Smooth muscle cell of the brain vasculature (primary cell): Measurements from ENCODE around the gene VPS29.
"Not testable (repeated sequence)": the region's sequence is repeated elsewhere in the genome, so short reads cannot be mapped to it uniquely, and the experiment has no call there.

Source experiments
- DNase-seq: peaks from one replicate; pipeline ENCODE4 v3.0.0-alpha.2; 2012; ENCODE audit warnings: low read depth, low spot score

VPS29 gene

DNA sequence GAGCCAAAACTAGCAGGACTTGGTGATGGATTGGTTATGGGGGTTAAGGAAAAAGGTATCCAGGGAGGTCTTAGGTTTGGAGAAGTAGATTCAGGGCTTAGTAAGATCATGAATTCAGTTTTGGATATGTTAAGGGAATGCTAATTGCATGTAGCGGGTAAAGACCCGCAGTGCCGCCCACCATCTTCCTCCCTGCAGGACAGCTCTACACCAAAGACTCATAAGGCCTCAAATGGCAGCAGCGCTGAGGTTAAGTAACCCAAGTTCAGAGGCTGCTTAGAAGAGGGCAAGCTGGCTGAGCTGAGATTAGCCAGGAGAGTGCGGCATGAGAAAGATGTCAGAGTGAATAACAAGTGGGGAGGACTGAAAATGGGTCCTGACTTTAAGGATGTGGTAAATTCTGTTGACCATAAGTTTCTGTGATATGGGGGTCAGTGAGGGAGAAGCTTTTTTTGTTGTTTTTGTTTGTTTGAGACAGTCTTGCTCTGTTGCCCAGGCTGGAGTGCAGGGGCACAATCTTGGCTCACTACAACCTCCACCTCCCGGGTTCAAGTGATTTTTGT lies 26.4 kb upstream of the VPS29 start:
- no peak for DNase-seq

- not testable (repeated sequence) for DNase-seq
These were observed 19.2 kb upstream of the VPS29 start for GRCh38 chr12:110520876-110521712.

DNA sequence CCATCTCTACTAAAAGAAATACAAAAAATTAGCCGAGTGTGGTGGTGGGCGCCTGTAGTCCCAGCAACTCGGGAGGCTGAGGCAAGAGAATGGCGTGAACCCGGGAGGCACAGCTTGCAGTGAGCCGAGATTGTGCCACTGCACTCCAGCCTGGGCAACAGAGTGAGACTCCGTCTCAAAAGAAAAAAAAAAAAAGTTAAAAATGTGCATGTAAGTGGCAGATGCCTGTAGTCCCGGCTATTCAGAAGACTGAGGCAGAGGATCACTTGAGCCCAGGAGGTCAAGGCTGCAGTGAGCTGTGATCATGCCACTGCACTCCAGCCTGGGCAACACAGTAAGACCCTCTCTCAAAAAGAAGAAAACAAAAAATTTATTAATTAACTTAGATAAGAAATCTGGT lies 16.1 kb upstream of the VPS29 start:
- not testable (repeated sequence) for DNase-seq

- no peak for DNase-seq
These were observed 15.1 kb upstream of the VPS29 start for GRCh38 chr12:110516995-110517394.

- no peak for DNase-seq
These were observed 12.5 kb upstream of the VPS29 start for GRCh38 chr12:110514363-110514762.

DNA sequence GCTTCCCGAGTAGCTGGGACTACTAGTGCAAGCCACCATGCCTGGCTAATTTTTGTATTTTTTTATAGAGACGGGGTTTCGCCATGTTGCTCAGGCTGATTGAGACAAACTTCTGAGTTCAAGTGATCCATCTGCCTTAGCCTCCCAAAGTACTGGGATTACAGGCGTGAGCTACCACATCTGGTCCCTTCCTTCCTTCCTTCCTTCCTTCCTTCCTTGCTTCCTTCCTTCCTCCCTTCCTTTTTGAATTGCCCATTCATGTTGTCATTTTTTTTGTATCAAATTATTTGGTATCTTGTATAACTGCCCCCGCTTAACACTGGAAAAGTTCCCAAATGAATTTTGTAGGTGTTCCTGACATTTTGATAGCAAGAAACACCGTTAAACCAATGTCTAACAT lies 11.9 kb upstream of the VPS29 start:
- no peak for DNase-seq

DNA sequence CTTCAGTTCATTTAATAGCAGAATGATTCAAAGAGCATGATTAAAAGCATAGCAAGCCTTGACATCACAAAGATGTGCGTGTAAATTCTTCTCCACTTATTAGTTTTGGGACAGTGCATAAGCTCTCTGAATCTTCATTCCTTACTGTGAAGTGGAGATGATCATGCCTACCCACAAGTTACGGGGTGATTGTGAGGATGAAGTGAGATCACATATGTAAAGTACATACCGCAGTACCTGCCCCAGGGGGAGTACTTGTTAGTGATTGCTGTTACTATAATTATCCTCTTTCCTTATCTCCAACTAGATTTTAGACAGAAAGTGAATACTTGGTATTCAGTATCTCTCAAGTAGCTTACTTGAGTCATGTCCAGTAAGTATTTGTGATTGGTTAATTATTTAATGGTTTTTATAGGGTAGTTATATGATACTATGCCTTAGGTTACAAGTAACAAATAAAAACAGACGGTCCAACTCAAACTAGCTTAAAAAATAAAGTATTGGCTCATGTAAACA lies 6.2 kb upstream of the VPS29 start:
- DNase-seq = no peak

DNA sequence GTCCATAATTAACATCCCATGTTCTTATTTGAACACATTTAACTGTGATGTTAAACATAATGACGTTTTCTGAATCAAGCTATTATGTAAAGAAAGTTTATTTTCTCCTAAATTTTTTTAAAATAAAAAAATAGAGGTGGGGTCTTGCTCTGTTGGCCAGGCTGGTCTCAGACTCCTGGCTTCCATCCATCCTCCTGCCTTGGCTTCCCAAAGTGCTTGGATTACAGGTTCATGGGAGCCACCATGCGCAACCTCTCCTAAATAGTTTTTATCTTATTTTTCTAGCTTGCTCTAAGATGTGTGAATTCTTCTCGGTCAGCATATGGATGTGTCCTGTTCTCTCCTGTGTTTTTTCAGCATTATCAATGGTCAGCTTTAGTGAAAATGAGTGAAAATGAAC lies 3.4 kb upstream of the VPS29 start:
- DNase-seq = no peak

GRCh38 chr12:110503432-110503831 lies 1.5 kb upstream of the VPS29 start:
- DNase-seq = no peak

DNA sequence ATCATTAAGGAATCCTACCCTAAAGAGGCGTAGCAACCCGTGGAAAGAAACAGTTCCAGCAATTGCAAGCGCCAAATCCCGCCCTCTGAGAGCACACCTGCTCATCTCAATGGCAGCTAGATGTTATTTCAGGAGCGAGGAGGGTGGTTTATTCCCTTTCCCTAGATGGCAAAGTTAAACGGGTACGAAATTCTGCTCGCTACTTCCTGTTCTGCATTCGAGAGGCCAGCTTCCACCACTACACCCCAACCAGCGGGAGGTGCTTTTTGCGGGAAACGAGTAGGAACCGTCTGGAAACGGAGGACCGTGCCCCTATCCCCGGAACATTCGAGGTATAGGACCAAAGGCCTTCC lies 536 bp downstream of the VPS29 start:
- DNase-seq = no peak

GRCh38 chr12:110498984-110499706 lies 2.8 kb downstream of the VPS29 start:
- no peak for DNase-seq

DNA sequence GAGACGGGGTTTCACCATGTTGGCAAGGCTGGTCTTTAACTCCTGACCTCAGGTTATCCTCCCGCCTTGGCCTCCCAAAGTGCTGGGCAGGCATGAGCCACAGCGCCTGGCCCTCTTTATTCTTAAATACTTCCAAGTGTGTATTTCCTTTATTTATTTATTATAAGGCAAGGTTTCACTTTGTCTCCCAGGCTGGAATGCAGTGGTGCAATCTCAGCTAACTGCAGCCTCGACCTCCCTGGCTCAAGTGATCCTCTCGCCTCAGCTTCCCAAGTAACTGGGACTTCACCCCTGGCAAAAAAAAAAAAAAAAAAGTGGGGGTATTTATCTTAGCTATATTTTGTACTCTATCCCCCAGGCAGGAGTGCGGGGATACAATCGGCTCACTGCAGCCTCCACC lies 26.5 kb downstream of the VPS29 start:
- no peak for DNase-seq

DNA sequence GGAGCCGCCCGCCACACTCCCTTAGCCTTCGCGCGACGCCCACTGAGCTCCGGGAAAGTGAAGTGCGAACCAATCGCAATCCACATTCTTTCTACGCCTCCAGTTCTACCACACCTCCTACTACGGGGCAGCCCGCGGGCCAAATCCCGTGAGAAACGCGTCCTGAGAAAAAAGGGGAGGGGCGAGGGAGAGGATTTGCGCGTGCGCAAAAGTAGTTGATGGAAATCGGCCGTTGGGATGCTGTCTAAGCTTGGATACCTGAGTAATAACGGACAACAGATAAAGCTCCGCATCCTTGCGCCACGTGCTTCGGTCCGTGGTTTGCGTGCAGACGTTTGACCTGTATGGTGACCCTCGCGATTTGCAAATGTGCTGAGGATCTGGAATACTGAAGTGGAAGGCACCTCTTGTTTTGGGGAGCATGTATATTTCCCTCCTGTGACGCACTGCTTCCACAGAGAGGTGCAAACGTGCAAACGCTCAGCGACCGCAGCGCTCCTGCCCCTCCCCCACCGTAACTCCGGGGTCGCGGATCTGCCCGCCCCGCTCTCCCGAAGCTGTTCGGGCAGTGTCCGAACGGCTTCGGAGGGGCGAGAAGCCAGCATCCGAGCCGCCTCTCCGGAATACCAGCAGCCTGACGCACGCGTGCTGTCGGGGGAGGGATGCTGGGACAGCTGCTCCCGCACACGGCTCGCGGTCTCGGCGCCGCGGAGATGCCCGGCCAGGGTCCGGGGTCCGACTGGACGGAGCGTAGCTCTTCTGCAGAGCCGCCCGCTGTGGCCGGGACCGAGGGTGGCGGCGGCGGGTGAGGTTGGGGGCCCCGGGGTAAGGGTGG lies 33.5 kb downstream of the VPS29 start, which contains the start of the genes FAM216A and GPN3:
FAM216A (plus strand) TSS at position 632 of the 835 bp plus-strand sequence; CDS start at position 663, 31 bp downstream.
GPN3 (minus strand) TSS at position 44 of the 835 bp plus-strand sequence. CDS start 54 bp downstream, outside the sequence.
- DNase-seq = peak; percentile 96

GRCh38 chr12:110467847-110468213 lies 34.1 kb downstream of the VPS29 start:
- DNase-seq = no peak

DNA sequence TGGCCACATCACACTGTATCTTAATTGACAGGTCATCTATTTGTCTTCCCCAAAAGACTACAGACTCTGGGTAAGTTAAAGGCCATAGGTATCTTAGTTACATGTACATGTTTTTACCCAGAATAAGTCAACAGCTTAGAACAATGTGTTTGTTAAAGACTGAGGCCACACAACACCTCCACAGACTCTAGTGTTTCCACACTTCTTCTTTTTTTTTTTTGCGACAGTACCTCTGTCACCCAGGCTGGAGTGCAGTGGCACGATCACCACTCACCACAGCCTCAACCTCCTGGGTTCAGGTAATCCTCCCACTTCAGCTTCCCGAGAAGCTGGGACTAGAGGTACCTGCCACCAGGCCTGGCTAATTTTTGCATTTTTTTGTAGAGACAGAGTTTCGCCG lies 35.1 kb downstream of the VPS29 start:
- DNase-seq = no peak

DNA sequence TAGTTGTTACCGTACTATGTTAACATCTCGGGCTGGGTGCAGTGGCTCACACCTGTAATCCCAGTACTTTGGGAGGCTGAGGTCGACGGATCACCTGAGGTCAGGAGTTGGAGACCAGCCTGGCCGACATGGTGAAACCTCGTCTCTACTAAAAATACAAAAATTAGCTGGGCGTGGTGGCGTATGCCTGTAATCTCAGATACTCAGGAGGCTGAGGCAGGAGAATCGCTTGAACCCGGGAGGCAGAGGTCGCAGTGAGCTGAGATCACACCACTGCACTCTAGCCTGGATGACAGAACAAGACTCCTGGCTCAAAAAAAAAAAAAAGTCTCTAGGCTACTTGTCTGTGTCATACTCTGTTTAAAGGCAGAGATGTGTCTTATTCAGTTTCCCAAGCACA lies 36.1 kb downstream of the VPS29 start:
- DNase-seq = not testable (repeated sequence)

- no peak for DNase-seq
These were observed 36.9 kb downstream of the VPS29 start for GRCh38 chr12:110465024-110465423.

DNA sequence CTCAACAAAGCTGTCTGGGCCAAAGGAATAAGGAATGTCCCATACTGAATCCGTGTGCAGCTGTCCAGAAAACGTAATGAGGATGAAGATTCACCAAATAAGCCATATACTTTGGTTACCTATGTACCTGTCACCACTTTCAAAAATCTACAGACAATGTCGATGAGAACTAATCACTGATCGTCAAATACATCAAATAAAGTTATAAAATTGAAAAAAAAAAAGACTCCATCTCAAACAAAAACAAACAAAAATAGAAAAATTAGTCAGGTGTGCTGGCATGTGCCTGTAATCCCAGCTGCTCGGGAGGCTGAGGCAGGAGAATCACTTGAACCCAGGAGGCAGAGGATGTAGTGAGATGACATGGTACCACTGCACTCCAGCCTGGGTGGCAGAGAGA lies 40.7 kb downstream of the VPS29 start:
- not testable (repeated sequence) for DNase-seq

DNA sequence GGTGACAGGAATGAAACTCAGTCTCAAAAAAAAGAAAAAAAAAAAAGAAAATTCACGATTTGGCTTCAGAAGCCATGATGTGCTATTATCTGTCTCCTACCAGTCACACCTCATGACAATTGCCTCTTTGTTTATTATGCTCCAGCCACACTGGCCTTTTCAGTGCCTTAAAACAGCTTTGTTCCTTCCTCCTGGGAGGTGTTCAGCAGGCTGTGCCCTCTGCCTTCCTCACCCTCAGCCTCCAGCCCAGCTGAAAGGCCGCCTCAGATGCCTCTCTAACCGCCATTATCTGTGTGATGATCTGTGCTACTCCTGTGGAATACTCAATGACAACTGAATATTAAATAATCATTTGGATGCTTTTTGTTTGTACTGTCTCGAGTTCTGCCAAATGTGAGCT lies 43.2 kb downstream of the VPS29 start:
- DNase-seq = no peak

- no peak for DNase-seq
These were observed 48.2 kb downstream of the VPS29 start for GRCh38 chr12:110453569-110454296.

DNA sequence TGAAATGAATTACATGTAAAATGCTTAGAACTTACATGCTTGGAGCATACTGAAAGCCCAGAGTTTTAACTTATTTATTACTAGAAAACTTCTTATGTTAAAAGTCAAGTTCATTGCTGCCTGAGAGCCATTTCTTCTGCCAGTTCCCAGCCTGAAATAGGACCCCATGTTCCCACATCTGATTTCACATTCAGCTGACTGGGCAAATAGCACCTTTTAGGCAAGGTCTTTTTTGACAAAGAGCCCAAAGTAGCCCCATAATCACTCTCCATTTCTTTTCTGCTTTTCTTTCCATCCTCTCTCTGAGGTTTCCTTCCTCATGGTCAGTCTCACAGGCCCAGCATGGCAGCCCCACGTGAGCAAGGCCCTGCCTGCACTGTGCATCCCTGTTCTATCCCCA lies 50.6 kb downstream of the VPS29 start:
- DNase-seq = no peak
